Measurements from ENCODE around the gene JCAD.

GRCh38 chr10:30051220-30051619 is 8.2 kb downstream of the JCAD start:
- TF ChIP-seq EZH2 (IDR thresholded peaks at IDR 0.05), result no peak
- TF ChIP-seq POLR2AphosphoS5 (IDR thresholded peaks at IDR 0.05; ENCODE audit: borderline replicate concordance, low read depth, low read length), result no peak

Data from SK-N-MC (cell line).